GM21528 (cell line): ENCODE results near the gene ZNF621.
A peak's percentile ranks its signal among the peaks of the same experiment; 100 is the strongest.

Source experiments
- ATAC-seq: cut with Tn5 transposase; IDR thresholded peaks from one replicate; pipeline ENCODE4 v1.9.1; 2021; ENCODE audit warnings: mild to moderate bottlenecking, moderate library complexity; ENCODE audit not compliant: unreplicated experiment, low FRiP score

The ZNF621 gene

DNA sequence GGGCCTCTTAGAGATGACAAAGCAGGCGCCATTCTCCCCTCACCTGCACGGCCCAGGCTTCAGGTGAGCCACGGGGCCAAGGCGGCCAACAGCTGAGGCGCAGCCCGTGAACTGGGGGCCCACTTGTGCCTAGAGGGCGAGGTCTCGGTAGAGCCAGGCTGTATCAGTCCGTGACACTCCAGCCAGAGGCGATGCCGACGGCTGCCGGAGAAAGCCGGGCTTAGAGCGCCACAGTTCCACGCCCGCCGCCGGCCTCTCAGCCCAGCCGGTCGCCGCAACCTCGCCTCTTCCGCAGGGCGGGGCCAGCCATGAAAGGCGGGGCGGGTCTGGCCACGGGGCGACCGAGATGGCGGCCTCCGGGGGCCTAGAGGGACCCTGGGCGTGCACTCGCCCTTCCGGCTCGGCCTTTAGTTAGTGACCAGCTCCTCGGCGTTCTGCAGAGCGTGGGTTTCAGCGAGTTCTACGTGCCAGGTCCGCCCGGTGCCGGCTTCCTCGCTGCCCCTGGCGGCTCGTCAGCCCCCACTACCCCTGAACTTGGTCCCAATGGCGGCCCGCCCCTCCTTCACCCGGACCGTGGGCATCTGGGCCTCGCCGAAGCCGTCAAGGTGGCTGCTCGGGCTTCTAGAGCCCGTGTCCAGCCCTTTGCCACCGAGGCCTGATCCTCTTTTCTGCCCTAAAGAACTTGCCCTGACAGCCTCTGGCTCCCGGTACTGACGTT, at the start of gene ZNF621:
Gene ZNF621 (plus strand): TSS at position 393 of the 718 bp plus-strand sequence. CDS start 881 bp downstream, outside the sequence.
- ATAC-seq, result peak; percentile 99

DNA sequence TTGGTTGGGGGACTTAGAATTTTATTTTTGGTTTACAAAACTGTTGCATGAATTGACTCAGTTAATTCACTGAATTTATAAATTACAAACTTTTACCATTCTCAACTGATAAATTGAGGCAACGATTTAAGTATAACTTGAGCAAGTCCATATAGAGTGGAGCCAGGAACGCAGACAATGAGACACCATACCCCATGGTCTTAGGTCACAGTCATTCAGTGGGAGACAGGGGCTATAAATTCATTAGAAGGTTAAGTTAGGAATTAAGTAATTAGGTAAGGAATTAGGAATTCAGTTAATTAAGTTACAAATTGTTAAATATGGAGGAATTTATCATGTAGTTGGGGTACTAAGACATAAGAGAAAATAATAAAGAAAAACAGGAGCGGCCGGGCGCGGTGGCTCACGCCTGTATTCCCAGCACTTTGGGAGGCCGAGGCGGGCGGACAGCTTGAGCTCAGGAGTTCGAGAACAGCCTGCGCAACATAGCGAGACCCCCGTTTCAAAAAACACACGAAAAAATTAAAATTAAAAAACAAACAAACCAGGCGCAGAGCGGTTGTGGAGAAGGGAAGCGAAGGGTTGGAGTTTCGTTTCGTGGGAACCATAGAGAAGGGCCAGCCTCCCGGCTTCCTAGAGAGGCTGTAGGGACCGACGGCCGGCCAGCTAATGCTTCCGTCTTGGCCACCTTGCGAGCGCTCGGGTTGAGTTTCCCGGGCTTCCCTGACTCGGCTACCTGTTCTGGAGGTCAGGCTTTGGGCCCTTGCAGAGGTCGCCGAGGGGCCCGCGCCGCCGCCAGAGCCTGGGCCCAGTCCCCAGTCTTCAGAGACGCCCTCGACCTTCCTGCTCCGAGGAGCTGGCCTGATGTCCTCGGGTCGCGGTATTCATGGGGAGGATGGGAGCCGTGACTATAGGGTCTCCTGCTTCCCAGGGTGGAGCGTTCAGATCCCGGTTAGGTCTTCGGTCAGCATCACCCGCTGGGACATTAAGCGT, 48.0 kb upstream of the ZNF621 start, which contains the start of gene ZNF619:
Gene ZNF619 (plus strand): TSS at position 645 of the 993 bp plus-strand sequence. CDS start 858 bp downstream, outside the sequence.
- peak; percentile 81 for ATAC-seq

DNA sequence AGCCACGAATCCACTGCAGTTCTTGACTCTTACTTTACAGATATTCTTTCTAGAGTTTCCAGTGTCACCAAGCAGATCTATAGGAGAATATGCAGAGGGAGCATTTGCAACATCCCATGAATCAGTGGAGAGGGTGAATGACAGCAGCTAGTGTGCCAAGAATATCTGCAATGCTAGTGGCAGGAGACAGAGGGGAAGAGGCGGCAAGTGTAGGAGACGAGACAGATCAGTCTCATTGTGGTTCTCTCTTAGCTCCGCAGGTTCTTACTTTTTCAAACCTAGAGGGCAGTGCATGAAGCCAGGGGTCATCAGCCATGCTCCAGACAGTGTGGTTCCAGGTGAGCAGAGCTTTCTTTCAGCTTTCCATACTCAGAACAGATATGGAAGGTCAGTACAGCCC, 47.1 kb upstream of the ZNF621 start:
- ATAC-seq, result no peak

DNA sequence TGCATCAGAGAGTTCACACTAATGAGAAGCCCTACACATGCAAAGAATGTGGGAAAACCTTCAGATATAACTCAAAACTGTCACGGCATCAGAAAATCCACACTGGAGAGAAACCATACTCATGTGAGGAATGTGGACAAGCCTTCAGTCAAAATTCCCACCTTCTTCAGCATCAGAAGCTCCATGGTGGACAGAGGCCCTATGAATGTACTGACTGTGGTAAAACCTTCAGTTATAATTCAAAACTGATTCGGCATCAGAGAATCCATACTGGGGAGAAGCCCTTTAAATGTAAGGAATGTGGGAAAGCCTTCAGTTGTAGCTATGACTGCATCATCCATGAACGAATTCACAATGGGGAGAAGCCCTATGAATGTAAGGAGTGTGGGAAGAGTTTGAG, 37.6 kb upstream of the ZNF621 start:
- ATAC-seq, result no peak

DNA sequence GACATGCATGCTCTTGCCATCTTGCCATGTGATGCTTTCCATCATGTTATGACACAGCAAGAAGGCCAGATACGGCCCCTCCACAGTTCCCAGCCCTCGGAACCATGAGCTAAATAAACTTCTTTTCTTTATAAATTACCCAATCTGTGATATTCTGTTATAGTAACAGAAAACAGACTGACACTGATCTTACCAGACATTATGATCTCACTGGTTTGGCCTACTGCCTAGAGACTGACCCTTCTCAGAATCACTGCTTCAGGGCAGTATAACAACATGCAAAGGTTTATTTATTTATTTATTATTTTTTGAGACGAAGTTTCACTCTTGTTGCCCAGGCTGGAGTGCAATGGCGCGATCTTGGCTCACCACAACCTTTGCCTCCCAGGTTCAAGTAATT, 33.8 kb upstream of the ZNF621 start:
- no peak for ATAC-seq

DNA sequence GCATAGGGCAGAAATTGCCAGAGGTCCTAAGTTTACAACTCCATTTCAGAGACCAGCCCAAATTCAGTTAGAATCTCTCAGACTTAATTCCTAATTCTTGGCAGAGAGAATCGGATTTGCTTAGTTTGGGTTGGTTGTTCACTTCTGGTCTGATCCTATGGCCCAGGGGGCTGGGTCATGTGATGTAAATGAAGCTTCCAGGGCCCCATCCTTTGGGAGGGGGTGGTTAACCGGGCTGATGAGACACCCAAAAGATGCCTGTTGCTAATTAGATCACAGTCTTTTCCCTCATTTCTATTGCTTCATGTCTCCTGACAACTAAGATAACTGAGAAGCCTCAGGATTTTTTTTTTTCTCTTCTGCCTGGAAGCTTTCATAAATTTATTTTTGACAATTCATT, 30.1 kb upstream of the ZNF621 start:
- no peak for ATAC-seq

DNA sequence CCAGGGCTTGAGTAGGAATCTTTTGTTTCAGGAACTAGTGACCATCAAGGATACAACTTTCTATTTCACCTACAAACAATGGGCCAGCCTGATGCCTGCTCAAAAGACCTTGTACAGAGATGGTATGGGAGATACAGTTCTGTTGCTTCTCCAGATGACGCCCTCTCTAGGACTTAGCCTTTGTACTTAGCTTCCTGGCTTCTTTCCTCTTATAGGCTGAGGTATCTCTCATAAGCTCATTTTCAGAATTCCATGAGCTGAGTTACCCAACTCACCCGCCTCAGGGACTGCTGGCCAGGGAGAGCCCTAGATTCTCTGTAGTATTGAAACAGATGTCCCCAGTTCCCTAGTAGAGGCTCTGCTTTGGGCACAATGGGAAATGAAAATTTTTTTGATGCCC, 27.5 kb upstream of the ZNF621 start:
- no peak for ATAC-seq

DNA sequence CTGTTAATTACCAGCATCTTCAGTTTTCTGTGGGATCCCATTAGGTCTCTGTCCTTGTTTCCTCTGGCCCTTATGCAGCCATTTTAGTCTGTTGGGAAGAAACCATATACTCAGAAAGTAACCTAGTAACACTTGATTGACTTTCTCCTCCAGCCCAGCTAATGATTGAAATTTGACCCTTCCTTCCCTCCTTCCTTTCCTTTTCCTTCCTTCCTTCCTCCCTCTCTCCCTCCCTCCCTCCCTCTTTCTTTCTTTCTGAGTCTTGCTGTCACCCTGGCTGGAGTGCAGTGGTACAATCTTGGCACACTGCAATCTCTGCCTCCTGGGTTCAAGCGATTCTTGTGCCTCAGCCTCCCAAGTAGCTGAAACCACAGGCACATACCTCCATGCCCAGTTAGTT, 24.8 kb upstream of the ZNF621 start:
- ATAC-seq, result no peak

DNA sequence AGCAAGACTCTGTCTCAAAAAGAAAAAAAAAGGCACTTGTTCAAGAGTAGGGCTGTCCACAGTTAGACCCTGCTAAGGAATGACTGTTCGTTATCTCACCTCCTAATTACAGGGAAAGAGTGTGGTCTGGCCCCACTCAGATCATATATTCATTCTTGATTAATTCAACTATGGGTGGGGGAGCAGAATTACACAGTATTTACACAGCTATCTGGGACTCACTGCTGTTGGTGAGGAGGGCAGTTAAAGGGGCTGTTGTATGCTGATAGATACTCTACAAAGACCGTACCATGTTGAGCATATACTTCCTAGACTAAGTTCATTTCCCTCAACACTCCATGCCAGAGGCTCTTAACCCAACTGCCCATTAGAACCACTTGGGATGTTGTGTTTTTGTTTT, 22.7 kb upstream of the ZNF621 start:
- ATAC-seq, result no peak

DNA sequence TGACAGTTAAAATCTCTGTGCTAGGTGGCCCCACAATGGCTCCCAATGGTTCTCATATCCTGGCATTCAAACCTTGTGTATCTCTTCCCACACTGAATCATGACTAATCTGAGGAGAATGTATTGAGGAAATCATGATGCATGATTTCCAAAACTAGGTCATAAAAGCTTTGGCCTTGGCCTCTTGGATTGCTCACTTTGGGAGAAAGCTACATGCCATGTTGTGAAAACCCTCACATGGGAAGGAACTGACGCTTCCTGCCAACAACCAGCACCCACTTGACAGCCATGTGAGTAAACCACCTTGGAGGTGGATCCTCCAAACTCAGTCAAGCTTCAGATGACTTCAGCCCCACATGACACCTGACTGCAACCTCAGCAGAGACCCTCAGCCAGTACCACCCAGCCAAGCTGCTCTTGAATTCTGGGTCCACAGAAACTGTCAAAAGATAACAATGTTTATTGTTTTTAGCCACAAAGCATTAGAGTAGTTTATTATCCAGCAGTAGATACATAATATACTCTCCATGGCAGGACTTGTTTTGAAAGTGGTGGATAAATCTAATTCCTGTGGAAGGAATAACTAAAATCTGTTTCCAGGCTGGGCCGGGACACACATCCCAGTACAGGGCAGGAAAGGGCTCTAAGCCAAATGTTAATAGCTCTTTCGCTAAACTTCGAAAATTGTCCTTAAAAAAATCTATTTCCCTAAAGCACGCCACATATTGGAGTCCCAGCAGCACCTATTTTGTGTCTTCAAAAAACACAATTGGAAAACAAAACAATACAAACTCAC, 19.9 kb upstream of the ZNF621 start:
- no peak for ATAC-seq

DNA sequence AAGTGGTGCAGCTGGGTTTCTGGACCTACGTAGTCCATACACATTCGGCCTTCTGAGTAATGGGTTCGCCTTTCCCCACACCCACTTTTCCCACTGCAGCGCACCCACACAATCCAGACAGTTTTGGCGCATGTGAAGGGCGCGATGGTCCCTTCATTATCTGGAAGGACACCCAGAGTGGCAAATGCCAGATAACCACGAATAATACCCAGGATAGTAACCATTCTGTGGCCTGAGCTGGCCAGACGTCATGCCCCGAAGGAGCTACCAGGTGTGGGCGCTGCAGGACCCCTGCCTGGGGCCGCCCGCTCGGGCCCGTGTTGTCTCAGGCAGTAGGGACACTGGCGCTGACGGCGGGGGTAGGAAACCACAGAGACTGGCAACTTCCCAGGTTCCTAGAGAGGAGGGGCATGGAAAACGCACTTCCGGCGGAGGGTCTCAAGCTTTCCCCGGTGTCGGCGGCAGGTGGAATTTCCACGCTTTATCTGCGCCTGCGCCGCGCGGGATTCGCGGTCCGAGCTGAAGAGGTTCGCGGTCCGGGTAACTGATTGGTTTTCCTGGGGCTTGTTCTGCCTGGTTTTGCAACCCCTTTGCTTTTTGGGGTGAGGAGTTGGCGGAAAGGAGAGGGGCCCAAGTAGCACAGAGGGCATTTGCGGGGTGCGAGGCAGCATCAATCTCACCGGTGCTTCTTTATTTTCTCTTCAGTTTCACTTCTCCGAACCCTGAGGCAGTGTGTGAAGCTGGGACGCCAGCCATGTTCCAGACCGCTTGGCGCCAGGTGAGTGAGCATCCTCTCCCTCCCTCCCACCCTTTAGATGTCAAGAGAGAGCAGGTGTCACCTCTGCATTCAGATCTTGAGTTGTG, 18.9 kb upstream of the ZNF621 start, which contains the start of gene ZNF620:
Gene ZNF620 (plus strand): TSS at position 441 of the 864 bp plus-strand sequence. CDS start 314 bp downstream, at position 755.
- ATAC-seq, result peak; percentile 84

DNA sequence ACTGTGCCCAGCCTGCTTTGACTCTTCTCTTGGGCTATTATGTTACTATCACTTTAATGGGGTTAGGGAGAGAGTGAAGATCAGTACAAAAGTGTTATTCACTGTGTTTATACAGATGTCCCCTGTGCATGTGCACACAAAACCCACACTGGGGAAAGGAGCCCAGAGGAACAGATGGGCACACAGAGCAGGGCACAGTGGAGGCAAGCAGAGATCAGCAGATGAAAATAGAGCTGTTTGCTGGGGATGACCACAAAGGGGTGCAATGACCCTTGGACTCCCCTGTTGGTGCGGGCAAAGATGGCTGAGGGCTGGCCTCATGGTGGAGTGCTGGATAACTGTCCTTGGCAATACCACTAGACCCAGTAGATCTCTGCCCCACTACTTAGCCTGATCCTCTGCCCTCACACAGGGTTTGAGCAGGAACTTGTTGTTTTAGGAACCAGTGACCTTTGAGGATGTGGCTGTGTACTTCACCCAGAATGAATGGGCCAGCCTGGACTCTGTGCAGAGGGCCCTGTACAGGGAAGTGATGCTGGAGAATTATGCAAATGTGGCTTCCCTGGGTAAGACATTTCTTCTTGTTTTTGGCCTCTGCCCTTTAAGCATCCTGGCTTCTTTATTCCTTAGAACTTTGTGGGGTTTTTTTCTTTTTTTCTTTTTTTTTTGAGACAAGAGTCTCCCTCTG, 13.6 kb upstream of the ZNF621 start:
- no peak for ATAC-seq

DNA sequence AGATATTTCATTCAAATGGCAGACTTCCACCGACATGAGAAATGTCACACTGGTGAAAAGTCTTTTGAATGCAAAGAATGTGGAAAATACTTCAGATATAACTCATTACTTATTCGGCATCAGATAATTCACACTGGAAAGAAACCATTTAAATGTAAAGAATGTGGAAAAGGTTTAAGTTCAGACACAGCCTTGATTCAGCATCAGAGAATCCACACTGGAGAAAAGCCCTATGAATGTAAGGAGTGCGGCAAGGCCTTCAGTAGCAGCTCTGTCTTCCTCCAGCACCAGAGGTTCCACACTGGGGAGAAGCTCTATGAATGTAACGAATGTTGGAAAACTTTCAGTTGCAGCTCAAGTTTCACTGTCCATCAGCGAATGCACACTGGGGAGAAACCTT, 8.6 kb upstream of the ZNF621 start:
- no peak for ATAC-seq

DNA sequence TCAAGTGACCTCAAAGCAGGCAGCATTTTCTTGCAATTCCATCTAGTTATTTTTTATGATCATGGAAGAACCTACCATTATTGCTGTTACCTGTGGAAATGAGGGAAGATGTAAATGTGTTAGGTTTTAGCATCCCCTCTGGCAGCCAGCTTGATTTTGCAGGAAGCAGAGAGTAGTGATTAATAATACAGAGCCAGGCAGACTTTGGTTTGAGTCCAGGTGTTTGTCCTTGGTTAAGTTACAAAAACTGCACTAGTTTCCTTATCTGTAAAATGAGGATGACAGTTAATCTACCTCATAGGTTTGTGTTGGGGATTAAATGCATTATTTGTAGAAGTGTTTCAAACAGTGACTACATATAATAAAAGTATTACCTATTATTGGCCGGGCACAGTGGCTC, 6.7 kb upstream of the ZNF621 start:
- ATAC-seq, result no peak

DNA sequence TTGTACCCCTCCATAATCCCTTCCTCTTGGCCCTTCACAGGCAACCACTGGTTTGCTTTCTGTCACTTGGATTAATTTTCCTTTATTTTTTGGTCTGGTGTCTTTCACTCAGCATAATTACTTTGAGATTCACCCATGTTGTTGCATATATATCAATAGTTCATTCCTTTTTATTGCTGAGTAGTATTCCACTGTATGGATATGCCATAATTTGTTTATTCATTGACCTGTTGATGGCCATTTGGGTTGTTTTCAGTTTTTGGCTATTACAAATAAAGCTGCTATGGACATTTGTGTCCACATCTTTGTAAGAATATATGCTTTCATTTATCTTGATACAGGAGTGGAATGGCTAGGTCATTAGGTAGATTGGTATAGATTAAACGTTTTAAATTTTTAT, 5.9 kb upstream of the ZNF621 start:
- ATAC-seq, result no peak

DNA sequence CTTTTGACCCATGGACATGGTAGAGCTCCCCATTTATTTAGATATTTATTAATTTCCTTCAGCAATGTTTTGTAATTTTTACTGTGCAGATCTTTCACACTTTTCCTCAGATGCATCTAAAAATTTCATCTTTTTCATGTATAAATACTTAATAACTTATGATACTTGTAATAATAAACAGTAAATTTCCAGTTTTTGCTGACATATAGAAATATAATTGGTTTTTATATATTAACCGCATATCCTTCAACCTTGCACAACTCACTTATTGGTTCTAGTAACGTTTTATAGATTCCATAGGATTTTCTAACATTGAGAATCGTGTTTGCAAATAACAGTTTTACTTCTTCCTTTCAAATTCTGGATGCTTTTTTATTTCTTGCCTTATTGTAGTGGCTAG, 3.5 kb upstream of the ZNF621 start:
- ATAC-seq, result no peak

DNA sequence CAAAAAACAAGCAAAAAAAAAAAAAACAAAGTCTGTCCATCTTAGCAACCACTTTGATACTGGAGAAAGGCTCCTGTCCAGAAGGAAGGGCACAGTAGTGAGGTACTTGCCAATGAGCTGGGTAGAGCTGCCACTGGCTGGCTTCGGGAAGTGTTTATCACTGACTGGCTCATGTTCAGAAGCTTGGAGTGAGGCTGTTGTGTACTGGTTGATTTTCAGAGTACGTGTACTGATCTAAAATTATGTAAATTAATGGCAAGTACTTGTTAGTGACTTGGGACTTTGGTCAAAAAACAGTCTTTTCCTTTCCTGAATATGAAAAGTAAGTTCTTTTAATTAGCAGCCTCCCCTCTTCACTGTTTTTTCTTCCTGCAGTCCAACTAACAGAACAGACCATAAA, 979 bp upstream of the ZNF621 start:
- ATAC-seq, result no peak

DNA sequence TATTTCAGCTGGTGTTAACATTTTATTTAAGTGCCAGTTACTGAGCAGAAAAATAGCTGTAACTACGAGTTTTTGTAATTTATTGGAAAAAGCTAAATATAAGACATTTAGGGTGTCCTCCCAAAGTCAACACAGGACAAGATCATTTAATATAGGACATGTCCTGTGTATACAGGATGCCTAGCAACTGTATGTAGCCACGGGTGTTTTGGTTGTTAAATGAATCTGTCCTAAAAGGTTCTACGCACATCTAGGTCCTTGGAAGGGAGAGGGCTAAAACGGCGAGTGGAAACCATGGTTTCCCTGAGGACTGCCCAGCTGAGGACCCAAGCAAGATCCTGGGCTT, 565 bp upstream of the ZNF621 start:
- ATAC-seq, result peak; percentile 21

DNA sequence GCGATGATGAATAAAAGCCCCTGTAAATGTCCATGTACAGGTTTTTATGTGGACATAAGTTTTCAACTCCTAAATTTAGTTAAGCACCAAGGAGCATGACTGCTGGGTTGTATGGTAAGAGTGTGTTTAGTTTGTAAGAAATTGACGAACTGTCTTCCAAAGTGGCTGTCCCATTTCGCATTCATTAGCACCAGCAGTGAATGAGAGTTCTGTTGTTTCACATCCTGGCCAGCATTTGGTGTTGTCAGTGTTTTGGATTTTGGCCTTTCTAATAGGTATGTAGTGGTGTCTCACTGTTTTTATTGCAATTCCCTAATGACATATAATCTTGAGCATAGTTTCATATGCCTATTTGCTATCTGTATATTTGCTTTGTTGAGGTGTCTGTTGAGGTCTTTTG, 3.7 kb downstream of the ZNF621 start:
- ATAC-seq, result no peak
